MM.1S (cell line): ENCODE data around the gene FHIT.

ENCODE experiments used
- CTCF ChIP-seq: fragments of 300-600 bp; sonication (generic); IDR thresholded peaks from 2 replicates; pipeline ENCODE4 v1.5.1; 2016; ENCODE audit warnings: antibody characterized with exemption, low read length, mixed read lengths
- EZH2 ChIP-seq: fragments of 300-600 bp; sonication (generic); optimal IDR thresholded peaks from 2 replicates; pipeline ENCODE3; 2017; ENCODE audit warnings: low read depth, mild to moderate bottlenecking, antibody characterized with exemption, low read length, mixed read lengths
- EZH2phosphoT487 ChIP-seq: fragments of 300-600 bp; sonication (generic); IDR thresholded peaks from 2 replicates; pipeline ENCODE4 v1.6.1; 2018; ENCODE audit warnings: antibody characterized with exemption, low read length

GRCh38 chr3:61300006-61300380 is 48.7 kb upstream of the FHIT start:
- TF ChIP-seq CTCF (no peak), EZH2phosphoT487 (no peak), EZH2 (no peak)
